ENCODE data around the gene AP2M1. TPM values are rescaled to one million over a fixed set of nuclear protein-coding genes. Genes with fewer than 3 reads are reported as not detected.

The AP2M1 gene
- total and polyA plus RNA-seq, 8 donors, result 96.2 to 220 (median 144) TPM

Other genes with a start within 250 kb of the AP2M1 start
- 100 to 1,000 TPM in 3 of 5 donors, 10 to 100 TPM in 2; 62.6 to 241 (median 122) TPM for gene ABCC5, start 157.0 kb upstream of the AP2M1 start, total RNA-seq
- 10 to 100 TPM; 16.6 to 54.1 (median 19.7) TPM for gene ABCC5, start 157.0 kb upstream of the AP2M1 start, polyA plus RNA-seq
- gene HTR3D, start 143.1 kb upstream of the AP2M1 start, total RNA-seq, result not detected
- gene HTR3D, start 143.1 kb upstream of the AP2M1 start, polyA plus RNA-seq, result not detected
- not detected for gene HTR3C, start 121.8 kb upstream of the AP2M1 start, total RNA-seq
- gene HTR3C, start 121.8 kb upstream of the AP2M1 start, polyA plus RNA-seq, result not detected
- not detected for gene HTR3E, start 77.8 kb upstream of the AP2M1 start, total RNA-seq
- gene HTR3E, start 77.8 kb upstream of the AP2M1 start, polyA plus RNA-seq, result not detected
- 100 to 1,000 TPM in 1 of 5 donors, 10 to 100 TPM in 3, 1 to 10 TPM in 1; 1.4 to 113 (median 36.5) TPM for gene EIF2B5, start 39.5 kb upstream of the AP2M1 start, total RNA-seq
- gene EIF2B5, start 39.5 kb upstream of the AP2M1 start, polyA plus RNA-seq, result 10 to 100 TPM; 33.0 to 42.0 (median 33.7) TPM
- 100 to 1,000 TPM in 1 of 5 donors, 10 to 100 TPM in 4; 27.9 to 107 (median 55.4) TPM for gene DVL3, start 19.5 kb upstream of the AP2M1 start, total RNA-seq
- gene DVL3, start 19.5 kb upstream of the AP2M1 start, polyA plus RNA-seq, result 10 to 100 TPM; 21.2 to 26.4 (median 25.8) TPM
- 100 to 1,000 TPM in 1 of 5 donors, 10 to 100 TPM in 4; 21.6 to 194 (median 55.9) TPM for gene ABCF3, start 11.3 kb downstream of the AP2M1 start, total RNA-seq
- 10 to 100 TPM; 43.4 to 45.0 (median 44.5) TPM for gene ABCF3, start 11.3 kb downstream of the AP2M1 start, polyA plus RNA-seq
- gene VWA5B2, start 54.7 kb downstream of the AP2M1 start, total RNA-seq, result 10 to 100 TPM in 2 of 5 donors, 1 to 10 TPM in 2, under 1 TPM in 1; under 0.01 to 100.0 (median 2.4) TPM
- gene VWA5B2, start 54.7 kb downstream of the AP2M1 start, polyA plus RNA-seq, result 1 to 10 TPM; 1.6 to 3.5 (median 2.4) TPM
- gene ALG3, start 74.1 kb downstream of the AP2M1 start, total RNA-seq, result 100 to 1,000 TPM in 1 of 5 donors, 10 to 100 TPM in 4; 17.1 to 253 (median 24.1) TPM
- 10 to 100 TPM; 20.9 to 22.5 (median 20.9) TPM for gene ALG3, start 74.1 kb downstream of the AP2M1 start, polyA plus RNA-seq
- 10 to 100 TPM in 1 of 5 donors, 1 to 10 TPM in 2, under 1 TPM in 1, not detected in 1; 0.73 to 18.5 (median 4.2) TPM for gene EEF1AKMT4, start 74.8 kb downstream of the AP2M1 start, total RNA-seq
- gene EEF1AKMT4, start 74.8 kb downstream of the AP2M1 start, polyA plus RNA-seq, result 1 to 10 TPM; 4.4 to 6.5 (median 6.4) TPM
- not detected for gene CAMK2N2, start 86.7 kb downstream of the AP2M1 start, total RNA-seq
- gene CAMK2N2, start 86.7 kb downstream of the AP2M1 start, polyA plus RNA-seq, result 1 to 10 TPM in 1 of 3 donors, under 1 TPM in 2; 0.58 to 1.2 (median 0.68) TPM
- gene ECE2, start 101.2 kb downstream of the AP2M1 start, total RNA-seq, result 1 to 10 TPM in 1 of 5 donors, under 1 TPM in 1, not detected in 3; 0.45 to 2.9 TPM
- gene ECE2, start 101.2 kb downstream of the AP2M1 start, polyA plus RNA-seq, result not detected
- gene PSMD2, start 124.4 kb downstream of the AP2M1 start, total RNA-seq, result 100 to 1,000 TPM; 124 to 239 (median 172) TPM
- gene PSMD2, start 124.4 kb downstream of the AP2M1 start, polyA plus RNA-seq, result 100 to 1,000 TPM in 1 of 3 donors, 10 to 100 TPM in 2; 73.0 to 119 (median 81.7) TPM
- 100 to 1,000 TPM; 167 to 572 (median 203) TPM for gene EIF4G1, start 139.8 kb downstream of the AP2M1 start, total RNA-seq
- gene EIF4G1, start 139.8 kb downstream of the AP2M1 start, polyA plus RNA-seq, result 100 to 1,000 TPM in 2 of 3 donors, 10 to 100 TPM in 1; 86.5 to 171 (median 134) TPM
- 10 to 100 TPM in 3 of 5 donors, 1 to 10 TPM in 2; 1.8 to 73.2 (median 28.8) TPM for gene FAM131A, start 162.7 kb downstream of the AP2M1 start, total RNA-seq
- 10 to 100 TPM; 10.0 to 13.0 (median 12.5) TPM for gene FAM131A, start 162.7 kb downstream of the AP2M1 start, polyA plus RNA-seq
- 10 to 100 TPM in 2 of 5 donors, 1 to 10 TPM in 3; 4.2 to 34.5 (median 5.8) TPM for gene CLCN2, start 186.8 kb downstream of the AP2M1 start, total RNA-seq
- gene CLCN2, start 186.8 kb downstream of the AP2M1 start, polyA plus RNA-seq, result 1 to 10 TPM; 2.1 to 5.1 (median 2.5) TPM
- 100 to 1,000 TPM in 2 of 5 donors, 10 to 100 TPM in 3; 14.0 to 273 (median 85.0) TPM for gene POLR2H, start 186.9 kb downstream of the AP2M1 start, total RNA-seq
- 100 to 1,000 TPM; 103 to 142 (median 116) TPM for gene POLR2H, start 186.9 kb downstream of the AP2M1 start, polyA plus RNA-seq
- gene THPO, start 203.4 kb downstream of the AP2M1 start, total RNA-seq, result not detected
- 1 to 10 TPM in 1 of 3 donors, under 1 TPM in 2; 0.38 to 1.8 (median 0.93) TPM for gene THPO, start 203.4 kb downstream of the AP2M1 start, polyA plus RNA-seq
- 10 to 100 TPM in 1 of 5 donors, 1 to 10 TPM in 4; 6.1 to 27.2 (median 9.2) TPM for gene CHRD, start 205.2 kb downstream of the AP2M1 start, total RNA-seq
- 1 to 10 TPM; 5.2 to 7.1 (median 5.7) TPM for gene CHRD, start 205.2 kb downstream of the AP2M1 start, polyA plus RNA-seq

All from stomach (tissue), 8 donors.